AG09319 (cell line): Measurements from ENCODE around the gene ITPRIP.

Source experiments
- DNase-seq: peaks from one replicate; pipeline ENCODE4 v3.0.0-alpha.2; 2010; ENCODE audit warnings: low read depth; ENCODE audit errors: extremely low read depth
- CTCF ChIP-seq: IDR thresholded peaks from 2 replicates; pipeline ENCODE4 v1.5.1; 2011; ENCODE audit warnings: low read depth, mild to moderate bottlenecking, inconsistent platforms, low read length, moderate library complexity

Gene ITPRIP

GRCh38 chr10:104367904-104368303 is 29.6 kb upstream of the ITPRIP start:
- no peak for DNase-seq
- TF ChIP-seq CTCF, result no peak

GRCh38 chr10:104359811-104360210 is 21.5 kb upstream of the ITPRIP start:
- no peak for TF ChIP-seq CTCF
- DNase-seq, result no peak

- peak; percentile 58 for TF ChIP-seq CTCF
- no peak for DNase-seq
Observed at GRCh38 chr10:104353325-104354048, 15.2 kb upstream of the ITPRIP start, which contains the start of gene CFAP58. Gene CFAP58 (plus strand): TSS chr10:104353833. CDS start chr10:104353898, 65 bp downstream.

- no peak for TF ChIP-seq CTCF
- DNase-seq, result no peak
Observed at GRCh38 chr10:104351919-104352318, 13.7 kb upstream of the ITPRIP start.

GRCh38 chr10:104351061-104351702 is 12.9 kb upstream of the ITPRIP start:
- DNase-seq, result no peak
- TF ChIP-seq CTCF, result no peak

GRCh38 chr10:104350127-104350635 is 11.9 kb upstream of the ITPRIP start:
- DNase-seq, result no peak

More at GRCh38 chr10:104350127-104350635, 11.9 kb upstream of the ITPRIP start:
- TF ChIP-seq CTCF, result peak; percentile 64
